ENCODE results near the gene FAM47E.

DNA sequence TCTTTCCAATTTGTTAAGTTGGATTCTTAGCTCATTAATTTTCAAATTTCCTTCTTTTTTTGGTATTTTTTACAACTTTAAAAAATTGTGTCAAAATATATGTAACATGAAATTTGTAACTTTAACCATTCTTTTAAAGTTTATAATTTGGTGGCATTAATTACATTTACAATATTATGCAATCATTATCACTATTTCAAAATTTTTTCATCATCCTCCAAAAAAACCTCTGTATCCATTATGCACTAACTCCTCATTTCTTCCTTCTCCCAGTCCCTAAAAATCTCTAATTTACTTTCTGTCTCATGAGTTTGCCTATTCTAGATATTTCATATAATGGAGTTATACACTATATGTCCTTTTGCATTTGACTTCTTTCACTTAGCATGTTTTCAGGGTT lies 4.7 kb upstream of the FAM47E start:
- TF ChIP-seq, protein P1, sequence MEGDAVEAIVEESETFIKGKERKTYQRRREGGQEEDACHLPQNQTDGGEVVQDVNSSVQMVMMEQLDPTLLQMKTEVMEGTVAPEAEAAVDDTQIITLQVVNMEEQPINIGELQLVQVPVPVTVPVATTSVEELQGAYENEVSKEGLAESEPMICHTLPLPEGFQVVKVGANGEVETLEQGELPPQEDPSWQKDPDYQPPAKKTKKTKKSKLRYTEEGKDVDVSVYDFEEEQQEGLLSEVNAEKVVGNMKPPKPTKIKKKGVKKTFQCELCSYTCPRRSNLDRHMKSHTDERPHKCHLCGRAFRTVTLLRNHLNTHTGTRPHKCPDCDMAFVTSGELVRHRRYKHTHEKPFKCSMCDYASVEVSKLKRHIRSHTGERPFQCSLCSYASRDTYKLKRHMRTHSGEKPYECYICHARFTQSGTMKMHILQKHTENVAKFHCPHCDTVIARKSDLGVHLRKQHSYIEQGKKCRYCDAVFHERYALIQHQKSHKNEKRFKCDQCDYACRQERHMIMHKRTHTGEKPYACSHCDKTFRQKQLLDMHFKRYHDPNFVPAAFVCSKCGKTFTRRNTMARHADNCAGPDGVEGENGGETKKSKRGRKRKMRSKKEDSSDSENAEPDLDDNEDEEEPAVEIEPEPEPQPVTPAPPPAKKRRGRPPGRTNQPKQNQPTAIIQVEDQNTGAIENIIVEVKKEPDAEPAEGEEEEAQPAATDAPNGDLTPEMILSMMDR (optimal IDR thresholded peaks at IDR 0.05 in 1 of 3, IDR thresholded peaks at IDR 0.05 in 1 of 3, conservative IDR thresholded peaks at IDR 0.05 in 1 of 3; ENCODE audit: extremely low read depth in 1 of 3, insufficient read depth in 2 of 3, low read length in 3 of 3): no peak
- no peak for TF ChIP-seq EZH2 (IDR thresholded peaks at IDR 0.05; ENCODE audit: low read length)

Data from keratinocyte (primary cell).